ENCODE results near the gene RBM33.

GRCh38 chr7:155653803-155654202 is 9.3 kb downstream of the RBM33 start:
- no peak for TF ChIP-seq CTCF (IDR thresholded peaks at IDR 0.05; ENCODE audit: borderline replicate concordance, extremely low read depth, low read length, poor library complexity, severe bottlenecking)
- TF ChIP-seq EZH2 (IDR thresholded peaks at IDR 0.05; ENCODE audit: borderline replicate concordance, low read depth, low read length, severe bottlenecking): no peak
